Endothelial cell of umbilical vein (primary cell): Measurements from ENCODE around the gene DAP. TPM values are rescaled to one million over a fixed set of nuclear protein-coding genes. Genes with fewer than 3 reads are reported as not detected.
"Not testable (repeated sequence)": the region's sequence is repeated elsewhere in the genome, so short reads cannot be mapped to it uniquely, and the experiment has no call there.

ENCODE experiments used
- BruUV-seq: library from RNA; stranded (reverse); fragments of 400-500 nt; replicated peaks from 2 replicates; lab custom pipeline; 2021; lab: Mats Ljungman, UMichigan
- CTCF ChIA-PET: fragments of 300-600, 350-600 bp; sonication (Branson Sonifier 250); formaldehyde crosslinking; loops from one replicate; lab custom pipeline; 2021; ENCODE audit warnings: antibody characterized with exemption, inconsistent platforms; lab: Charles Lee
- POLR2A ChIA-PET: fragments of 300-600, 350-600 bp; sonication (Branson Sonifier 250); formaldehyde crosslinking; loops from one replicate; lab custom pipeline; 2021; ENCODE audit warnings: antibody characterized with exemption, inconsistent platforms; lab: Charles Lee
- DNase-seq: peaks from one replicate; pipeline ENCODE4 v3.0.0-alpha.2; 2011; ENCODE audit warnings: low read depth, low spot score
- FAIRE-seq: peaks from 2 replicates; lab custom pipeline; 2011; peaks lifted over from hg19 to GRCh38; lab: Jason Lieb, UNC
- H2AFZ ChIP-seq: 2 replicates; pipeline ENCODE4 v1.6.0; 2012; ENCODE audit warnings: low read depth, low read length, control low read depth, inconsistent platforms
- H3K27ac ChIP-seq: 2 replicates; pipeline ENCODE4 v1.5.1; 2011; ENCODE audit warnings: low read depth, mild to moderate bottlenecking, control low read depth, low read length, moderate library complexity; ENCODE audit not compliant: insufficient read depth
- H3K27me3 ChIP-seq, 2 experiments: 2 replicates each; pipeline versions ENCODE4 v1.6.0 to v1.6.1; 2011; ENCODE audit warnings: low read length in 2 of 2, mixed read lengths in 1 of 2; ENCODE audit not compliant: control insufficient read depth in 2 of 2, insufficient read depth in 2 of 2
- H3K36me3 ChIP-seq, 2 experiments: 2 replicates in 1 of 2; 3 replicates in 1 of 2; pipeline ENCODE4 v1.5.1; 2011; ENCODE audit warnings: low read length in 2 of 2, mild to moderate bottlenecking in 1 of 2, moderate library complexity in 1 of 2; ENCODE audit not compliant: control insufficient read depth in 2 of 2, insufficient read depth in 2 of 2; ENCODE audit errors: extremely low read depth in 1 of 2
- H3K4me1 ChIP-seq: 3 replicates; pipeline ENCODE4 v1.5.1; 2011; ENCODE audit warnings: mild to moderate bottlenecking, low read length; ENCODE audit not compliant: control insufficient read depth, insufficient read depth; ENCODE audit errors: extremely low read depth
- H3K4me2 ChIP-seq: 2 replicates; pipeline ENCODE4 v1.6.1; 2011; ENCODE audit warnings: low read length, control low read depth, mixed read lengths; ENCODE audit not compliant: insufficient read depth
- H3K4me3 ChIP-seq, 3 experiments: fragments of 200-600 bp in 1 of 3; sonication (generic), shearing (Covaris generic) in 1 of 3; replicated peaks in 1 of 3; 2 replicates each; pipeline ENCODE4 v1.5.1; 2011 to 2016; ENCODE audit warnings: control low read depth in 3 of 3, low read length in 3 of 3, mild to moderate bottlenecking in 2 of 3, inconsistent platforms in 1 of 3, low read depth in 1 of 3, moderate library complexity in 1 of 3; ENCODE audit not compliant: insufficient read depth in 1 of 3
- H3K79me2 ChIP-seq: 2 replicates; pipeline ENCODE4 v1.6.0; 2012; ENCODE audit warnings: low read length, inconsistent platforms; ENCODE audit not compliant: control insufficient read depth, insufficient read depth
- H3K9ac ChIP-seq: replicated peaks from 2 replicates; pipeline ENCODE3; 2011; ENCODE audit warnings: low read length, control low read depth; ENCODE audit not compliant: insufficient read depth; ENCODE audit errors: extremely low read depth
- H3K9me1 ChIP-seq: replicated peaks from 3 replicates; pipeline ENCODE4 v1.6.0; 2011; ENCODE audit warnings: mild to moderate bottlenecking, low read length; ENCODE audit not compliant: control insufficient read depth, insufficient read depth; ENCODE audit errors: extremely low read depth
- H3K9me3 ChIP-seq: replicated peaks from 2 replicates; pipeline ENCODE4 v1.5.1; 2012; ENCODE audit warnings: low read length, inconsistent platforms; ENCODE audit not compliant: control insufficient read depth, insufficient read depth
- H4K20me1 ChIP-seq: replicated peaks from 2 replicates; pipeline ENCODE3; 2011; ENCODE audit warnings: mild to moderate bottlenecking, low read length; ENCODE audit not compliant: control insufficient read depth, insufficient read depth; ENCODE audit errors: extremely low read depth
- EZH2 ChIP-seq: IDR thresholded peaks from 2 replicates; pipeline ENCODE4 v1.6.1; 2012; ENCODE audit warnings: borderline replicate concordance, low read depth, mild to moderate bottlenecking, moderate library complexity, low read length, inconsistent platforms; ENCODE audit not compliant: severe bottlenecking
- FOS ChIP-seq: IDR thresholded peaks from 2 replicates; pipeline ENCODE4 v1.6.1; 2011; ENCODE audit warnings: mild to moderate bottlenecking, low read length, moderate library complexity, borderline replicate concordance; ENCODE audit not compliant: insufficient read depth
- GATA2 ChIP-seq: IDR thresholded peaks from 2 replicates; pipeline ENCODE4 v1.7.0; 2011; ENCODE audit warnings: low read depth, mild to moderate bottlenecking, moderate library complexity, mixed read lengths, low read length; ENCODE audit not compliant: insufficient read length, insufficient read depth
- JUN ChIP-seq: IDR thresholded peaks from 2 replicates; pipeline ENCODE4 v1.6.1; 2011; ENCODE audit warnings: borderline replicate concordance, low read depth; ENCODE audit not compliant: insufficient read length, insufficient read depth
- MYC ChIP-seq: IDR thresholded peaks from one replicate; pipeline ENCODE4 v1.6.1; 2011; ENCODE audit warnings: mild to moderate bottlenecking, low read depth, low read length
- POLR2A ChIP-seq: IDR thresholded peaks from 2 replicates; pipeline ENCODE4 v1.6.1; 2012; ENCODE audit warnings: low read depth, mild to moderate bottlenecking, control low read depth, low read length
- POLR2AphosphoS5 ChIP-seq: IDR thresholded peaks from 2 replicates; pipeline ENCODE4 v1.6.1; 2012; ENCODE audit warnings: low read depth, mild to moderate bottlenecking, control low read depth, low read length, moderate library complexity; ENCODE audit not compliant: insufficient read depth
- dilution Hi-C: fragments of 300-500 bp; cut with MboI; formaldehyde crosslinking; loops from one replicate; pipeline ENCODE4 v1.15.0; 2019; ENCODE audit warnings: low sequenced_read_pairs; ENCODE audit not compliant: extremely low pct_ligation_motif_present
- intact Hi-C: fragments of 100-400 bp; cut with micrococcal nuclease; formaldehyde crosslinking; loops from one replicate; pipeline ENCODE4 v1.10.0; 2022
- polyA plus RNA-seq, 4 experiments: library from polyadenylated mRNA; depleted of rRNA in 3 of 4; stranded (reverse) in 3 of 4; unstranded in 1 of 4; fragments of >200 nt; gene quantifications; 2 replicates each; pipeline versions ENCODE4 v1.2.1 to v1.2.3, GENCODE V29; 2011 to 2012; ENCODE audit warnings: missing spikeins in 1 of 4
- total RNA-seq: library from RNA; stranded (reverse); gene quantifications from 2 replicates; pipeline ENCODE4 v1.2.3, GENCODE V29; 2021
- TF ChIP-seq, protein P1 (sequence below): IDR thresholded peaks from 2 replicates; pipeline ENCODE4 v1.6.1; 2011; ENCODE audit not compliant: insufficient read depth, insufficient read length
- TF ChIP-seq, protein P2 (sequence below), 2 donors: IDR thresholded peaks; 1 replicate in 1 of 2; 2 replicates in 1 of 2; pipeline ENCODE4 v1.5.1; 2011; ENCODE audit warnings: low read length in 2 of 2, mild to moderate bottlenecking in 2 of 2, moderate library complexity in 2 of 2, control low read depth in 1 of 2, inconsistent platforms in 1 of 2, low read depth in 1 of 2; ENCODE audit not compliant: insufficient read depth in 1 of 2; ENCODE audit errors: extremely low read depth in 1 of 2

Gene DAP
- total and polyA plus RNA-seq, 2 donors (not counting 3 experiments of a cell fraction or from before 2014, with no cell fraction given): 79.8 to 188 TPM

DNA sequence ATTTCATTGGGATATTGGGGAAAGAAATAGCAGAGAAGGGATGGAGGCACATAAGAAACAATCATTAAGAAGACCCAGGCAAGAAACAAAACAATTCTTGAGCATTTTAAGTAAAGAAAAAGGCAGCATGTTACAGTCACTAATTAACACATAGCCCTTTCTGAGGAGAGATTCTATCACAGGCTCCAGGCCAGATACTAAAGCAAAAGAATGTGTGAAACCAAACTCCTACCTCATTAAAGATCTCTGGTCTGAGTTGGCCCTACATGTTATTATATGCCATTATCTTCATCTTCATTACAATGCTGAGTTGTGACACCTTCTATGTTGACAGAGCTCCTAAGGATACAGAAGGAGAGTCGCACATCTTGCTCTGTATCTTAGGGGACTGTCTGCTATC is 37.5 kb downstream of the DAP start:
- peaks cover 37% of the 10 kb centered on the region for H3K79me2 ChIP-seq
- POLR2A ChIA-PET: no interaction called here

DNA sequence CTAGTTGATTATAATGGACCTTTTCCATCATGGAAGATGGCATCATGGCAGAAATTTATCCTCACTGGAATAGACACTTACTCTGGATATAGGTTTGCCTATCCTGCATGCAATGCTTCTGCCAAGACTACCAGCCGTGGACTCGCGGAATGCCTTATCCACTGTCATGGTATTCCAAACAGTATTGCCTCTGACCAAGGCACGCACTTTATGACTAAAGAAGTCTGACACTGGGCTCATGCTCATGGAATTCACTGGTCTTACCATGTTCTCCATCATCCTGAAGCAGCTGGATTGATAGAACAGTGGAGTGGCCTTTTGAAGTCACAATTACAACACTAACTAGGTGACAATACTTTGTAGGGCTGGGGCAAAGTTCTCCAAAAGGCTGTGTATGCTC is 40.3 kb downstream of the DAP start:
- CTCF ChIA-PET, H3K36me3 ChIP-seq, dilution Hi-C loops, FAIRE-seq, BruUV-seq, H3K9ac ChIP-seq, H4K20me1 ChIP-seq, H3K4me3 ChIP-seq, H3K27me3 ChIP-seq, H3K4me2 ChIP-seq, H3K9me1 ChIP-seq, POLR2A ChIA-PET, DNase-seq, H2AFZ ChIP-seq, H3K9me3 ChIP-seq: not testable (repeated sequence)
- peaks cover 38% of the 10 kb centered on the region for H3K4me1 ChIP-seq
- peak overlapping the region; percentile 47 for H3K27ac ChIP-seq
- intact Hi-C loops: loop anchor here (1.0 kb wide), 2 partner anchors 15 to 40 kb away; no protein-coding TSS in a partner anchor
- peaks cover 40% of the 10 kb centered on the region for H3K79me2 ChIP-seq

More for the DNA sequence above, 37.5 kb downstream of the DAP start:
- no peak overlapping the region for H3K27ac ChIP-seq
- H4K20me1 ChIP-seq: no peaks in the 10 kb centered on the region
- H3K27me3 ChIP-seq: no peaks in the 10 kb centered on the region
- CTCF ChIA-PET: interaction anchor here (1.6 to 4.6 kb wide), 5 partner anchors 19 to 133 kb away, joined by 4 to 64 read pairs (median 5); partner anchors contain the start of gene DAP
- DNase-seq (no peak), FAIRE-seq (no peak)
- H3K9me1 ChIP-seq: no peaks in the 10 kb centered on the region
- no TSS peak for BruUV-seq
- no peak overlapping the region for H2AFZ ChIP-seq
- H3K9ac ChIP-seq: no peak overlapping the region
- no peak overlapping the region for H3K4me2 ChIP-seq
- intact Hi-C loops (no loop called here), dilution Hi-C loops (no loop called here)
- no peak overlapping the region for H3K4me3 ChIP-seq
- peaks cover 58% of the 10 kb centered on the region for H3K4me1 ChIP-seq
- H3K36me3 ChIP-seq: no peaks in the 10 kb centered on the region
- H3K9me3 ChIP-seq: no peaks in the 10 kb centered on the region
- TF ChIP-seq GATA2 (no peak), POLR2A (no peak), MYC (no peak), EZH2 (no peak), JUN (no peak), POLR2AphosphoS5 (no peak), FOS (no peak)
- TF ChIP-seq, protein P1, sequence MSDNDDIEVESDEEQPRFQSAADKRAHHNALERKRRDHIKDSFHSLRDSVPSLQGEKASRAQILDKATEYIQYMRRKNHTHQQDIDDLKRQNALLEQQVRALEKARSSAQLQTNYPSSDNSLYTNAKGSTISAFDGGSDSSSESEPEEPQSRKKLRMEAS: no peak
- TF ChIP-seq, protein P2, sequence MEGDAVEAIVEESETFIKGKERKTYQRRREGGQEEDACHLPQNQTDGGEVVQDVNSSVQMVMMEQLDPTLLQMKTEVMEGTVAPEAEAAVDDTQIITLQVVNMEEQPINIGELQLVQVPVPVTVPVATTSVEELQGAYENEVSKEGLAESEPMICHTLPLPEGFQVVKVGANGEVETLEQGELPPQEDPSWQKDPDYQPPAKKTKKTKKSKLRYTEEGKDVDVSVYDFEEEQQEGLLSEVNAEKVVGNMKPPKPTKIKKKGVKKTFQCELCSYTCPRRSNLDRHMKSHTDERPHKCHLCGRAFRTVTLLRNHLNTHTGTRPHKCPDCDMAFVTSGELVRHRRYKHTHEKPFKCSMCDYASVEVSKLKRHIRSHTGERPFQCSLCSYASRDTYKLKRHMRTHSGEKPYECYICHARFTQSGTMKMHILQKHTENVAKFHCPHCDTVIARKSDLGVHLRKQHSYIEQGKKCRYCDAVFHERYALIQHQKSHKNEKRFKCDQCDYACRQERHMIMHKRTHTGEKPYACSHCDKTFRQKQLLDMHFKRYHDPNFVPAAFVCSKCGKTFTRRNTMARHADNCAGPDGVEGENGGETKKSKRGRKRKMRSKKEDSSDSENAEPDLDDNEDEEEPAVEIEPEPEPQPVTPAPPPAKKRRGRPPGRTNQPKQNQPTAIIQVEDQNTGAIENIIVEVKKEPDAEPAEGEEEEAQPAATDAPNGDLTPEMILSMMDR (IDR thresholded peaks at IDR 0.05; ENCODE audit: extremely low read depth in 1 of 2, insufficient read depth in 1 of 2, low read depth in 1 of 2, low read length in 2 of 2): no peak
